K562 (cell line): Measurements from ENCODE around the gene PTGES3L. TPM values are rescaled to one million over a fixed set of nuclear protein-coding genes. Genes with fewer than 3 reads are reported as not detected.

Source experiments
- CTCFL ChIP-seq: IDR thresholded peaks from 2 replicates; pipeline ENCODE4 v1.6.1; 2011; ENCODE audit warnings: borderline replicate concordance, low read depth, mild to moderate bottlenecking, moderate library complexity, low read length; ENCODE audit not compliant: insufficient read depth, poor library complexity, severe bottlenecking
- EHMT2 ChIP-seq: fragments of 450-650 bp; IDR thresholded peaks from 2 replicates; pipeline ENCODE4 v1.6.1; 2018; ENCODE audit warnings: antibody characterized with exemption
- ETV6 ChIP-seq, 3 experiments: fragments of 150-350 bp in 1 of 3; sonication (generic) in 1 of 3; formaldehyde crosslinking in 1 of 3; IDR thresholded peaks; 2 replicates each; pipeline versions ENCODE4 v1.6.1 to v1.8.0; 2014 to 2022; ENCODE audit warnings: borderline replicate concordance in 2 of 3, low read depth in 2 of 3, antibody characterized with exemption in 1 of 3, low read length in 1 of 3, mild to moderate bottlenecking in 1 of 3, missing genetic modification reagents in 1 of 3
- HDAC8 ChIP-seq: fragments of 450-650 bp; IDR thresholded peaks from 2 replicates; pipeline ENCODE4 v1.6.1; 2016; ENCODE audit warnings: mild to moderate bottlenecking, missing genetic modification characterization, moderate library complexity, missing compliant biosample characterization
- NR0B1 ChIP-seq: fragments of 450-650 bp; IDR thresholded peaks from one replicate; pipeline ENCODE4 v1.6.1; 2018; ENCODE audit warnings: mild to moderate bottlenecking, moderate library complexity; ENCODE audit not compliant: partially characterized antibody
- NR3C1 ChIP-seq: sonication (generic); formaldehyde crosslinking; IDR thresholded peaks from 2 replicates; pipeline ENCODE4 v1.8.1; 2022; ENCODE audit warnings: missing genetic modification reagents
- PCBP1 ChIP-seq: fragments of 200-400 bp; formaldehyde crosslinking; IDR thresholded peaks from 2 replicates; pipeline ENCODE4 v1.6.1; 2018; ENCODE audit warnings: mild to moderate bottlenecking, low read depth, low read length; ENCODE audit not compliant: poor library complexity, severe bottlenecking
- RCOR1 ChIP-seq, 2 experiments: IDR thresholded peaks; 2 replicates each; pipeline ENCODE4 v1.6.1; 2012; ENCODE audit warnings: low read depth in 2 of 2, low read length in 2 of 2, borderline replicate concordance in 1 of 2, improper control_type of control experiment in 1 of 2
- SLC30A9 ChIP-seq: fragments of 250-450 bp; sonication (Bioruptor Pico); IDR thresholded peaks from 2 replicates; pipeline ENCODE4 v1.8.0; 2022; ENCODE audit warnings: mild to moderate bottlenecking, moderate library complexity
- TAF1 ChIP-seq: IDR thresholded peaks from 2 replicates; pipeline ENCODE4 v1.6.1; 2011; ENCODE audit warnings: mild to moderate bottlenecking, low read length, moderate library complexity; ENCODE audit not compliant: insufficient read depth, control insufficient read depth, severe bottlenecking; ENCODE audit errors: extremely low read depth
- ZNF316 ChIP-seq: fragments of 450-650 bp; IDR thresholded peaks from 2 replicates; pipeline ENCODE4 v1.6.1; 2016
- ZNF408 ChIP-seq: fragments of 250-450 bp; sonication (Bioruptor Pico); IDR thresholded peaks from 2 replicates; pipeline ENCODE4 v1.4.0; 2020; ENCODE audit warnings: low read depth, mild to moderate bottlenecking, moderate library complexity
- ZNF764 ChIP-seq: fragments of 250-450 bp; sonication (Bioruptor Pico); IDR thresholded peaks from 2 replicates; pipeline ENCODE4 v1.4.0; 2020; ENCODE audit warnings: low read depth, mild to moderate bottlenecking, moderate library complexity
- polyA plus RNA-seq, 8 experiments: library from polyadenylated mRNA; depleted of rRNA in 4 of 8; stranded (reverse) in 5 of 8; unstranded in 3 of 8; fragments of >200 nt; fragmentation: Nextera tagmentation in 2 of 8; fragmentation: Illumina TruSeq in 1 of 8; extraction: Ambion mirVana in 2 of 8; extraction: Trizol in 1 of 8; gene quantifications; 2 replicates each; pipeline versions ENCODE4 v1.2.1 to v1.2.3, GENCODE V29; 2011 to 2014; ENCODE audit warnings: inconsistent platforms in 1 of 8, missing spikeins in 1 of 8
- total RNA-seq, 7 experiments: library from RNA; depleted of rRNA in 6 of 7; stranded (reverse); fragments of >200 nt in 6 of 7; fragmentation: Illumina TruSeq in 2 of 7; extraction: Trizol in 2 of 7; gene quantifications; 2 replicates each; pipeline versions ENCODE4 v1.2.1 to v1.2.3, GENCODE V29; 2011 to 2021; ENCODE audit warnings: low replicate concordance in 1 of 7
- TF ChIP-seq, protein P1 (sequence below): sonication (generic); formaldehyde crosslinking; IDR thresholded peaks from 2 replicates; pipeline ENCODE4 v1.8.0; 2023; ENCODE audit warnings: mild to moderate bottlenecking, missing genetic modification reagents

PTGES3L gene
- total and polyA plus RNA-seq, 9 of the 15 experiments (the other 6 are each of a cell fraction or from before 2014, with no cell fraction given) = 6.0 to 16.0 (median 9.6) TPM

- TF ChIP-seq, protein P1, sequence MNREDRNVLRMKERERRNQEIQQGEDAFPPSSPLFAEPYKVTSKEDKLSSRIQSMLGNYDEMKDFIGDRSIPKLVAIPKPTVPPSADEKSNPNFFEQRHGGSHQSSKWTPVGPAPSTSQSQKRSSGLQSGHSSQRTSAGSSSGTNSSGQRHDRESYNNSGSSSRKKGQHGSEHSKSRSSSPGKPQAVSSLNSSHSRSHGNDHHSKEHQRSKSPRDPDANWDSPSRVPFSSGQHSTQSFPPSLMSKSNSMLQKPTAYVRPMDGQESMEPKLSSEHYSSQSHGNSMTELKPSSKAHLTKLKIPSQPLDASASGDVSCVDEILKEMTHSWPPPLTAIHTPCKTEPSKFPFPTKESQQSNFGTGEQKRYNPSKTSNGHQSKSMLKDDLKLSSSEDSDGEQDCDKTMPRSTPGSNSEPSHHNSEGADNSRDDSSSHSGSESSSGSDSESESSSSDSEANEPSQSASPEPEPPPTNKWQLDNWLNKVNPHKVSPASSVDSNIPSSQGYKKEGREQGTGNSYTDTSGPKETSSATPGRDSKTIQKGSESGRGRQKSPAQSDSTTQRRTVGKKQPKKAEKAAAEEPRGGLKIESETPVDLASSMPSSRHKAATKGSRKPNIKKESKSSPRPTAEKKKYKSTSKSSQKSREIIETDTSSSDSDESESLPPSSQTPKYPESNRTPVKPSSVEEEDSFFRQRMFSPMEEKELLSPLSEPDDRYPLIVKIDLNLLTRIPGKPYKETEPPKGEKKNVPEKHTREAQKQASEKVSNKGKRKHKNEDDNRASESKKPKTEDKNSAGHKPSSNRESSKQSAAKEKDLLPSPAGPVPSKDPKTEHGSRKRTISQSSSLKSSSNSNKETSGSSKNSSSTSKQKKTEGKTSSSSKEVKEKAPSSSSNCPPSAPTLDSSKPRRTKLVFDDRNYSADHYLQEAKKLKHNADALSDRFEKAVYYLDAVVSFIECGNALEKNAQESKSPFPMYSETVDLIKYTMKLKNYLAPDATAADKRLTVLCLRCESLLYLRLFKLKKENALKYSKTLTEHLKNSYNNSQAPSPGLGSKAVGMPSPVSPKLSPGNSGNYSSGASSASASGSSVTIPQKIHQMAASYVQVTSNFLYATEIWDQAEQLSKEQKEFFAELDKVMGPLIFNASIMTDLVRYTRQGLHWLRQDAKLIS (CRISPR knock-in tag) = no peak
- TF ChIP-seq CTCFL (no peak), SLC30A9 (CRISPR knock-in tag) (no peak), HDAC8 (tag) (no peak), RCOR1 (IDR thresholded peaks at IDR 0.05; ENCODE audit: borderline replicate concordance in 1 of 2, low read depth in 2 of 2, low read length in 2 of 2) (no peak), TAF1 (peak; percentile 82), PCBP1 (no peak), NR3C1 (CRISPR knock-in tag) (no peak), ETV6 (IDR thresholded peaks at IDR 0.05; ENCODE audit: borderline replicate concordance in 1 of 2, low read depth in 2 of 2, low read length in 1 of 2) (no peak), ETV6 (CRISPR knock-in tag; IDR thresholded peaks at IDR 0.05; ENCODE audit: borderline replicate concordance) (no peak), EHMT2 (no peak), ZNF408 (no peak), NR0B1 (no peak), ZNF316 (peak; percentile 16; the same call in 1 of the 2 replicates), ZNF764 (CRISPR knock-in tag) (no peak)
Observed at GRCh38 chr17:42964161-42964932, 15.5 kb downstream of the PTGES3L start, which contains the start of gene AARSD1 (continued).
